Rectal smooth muscle tissue (tissue), 1 donor: ENCODE results near the gene SMYD2.
"Not testable (repeated sequence)": the region's sequence is repeated elsewhere in the genome, so short reads cannot be mapped to it uniquely, and the experiment has no call there.

ENCODE experiments used
- H3K27ac ChIP-seq: one replicate; pipeline ENCODE4 v1.7.0; 2013; ENCODE audit warnings: low read depth, low read length, inconsistent platforms
- H3K27me3 ChIP-seq: one replicate; pipeline ENCODE4 v1.7.0; 2013; ENCODE audit warnings: low read length; ENCODE audit not compliant: control insufficient read depth, insufficient read depth
- H3K36me3 ChIP-seq: one replicate; pipeline ENCODE4 v1.7.0; 2013; ENCODE audit warnings: low read length; ENCODE audit not compliant: control insufficient read depth, insufficient read depth
- H3K4me1 ChIP-seq: one replicate; pipeline ENCODE4 v1.7.0; 2013; ENCODE audit warnings: low read length; ENCODE audit not compliant: control insufficient read depth, insufficient read depth
- H3K4me3 ChIP-seq: one replicate; pipeline ENCODE4 v1.7.0; 2013; ENCODE audit warnings: low read length
- H3K9ac ChIP-seq: one replicate; pipeline ENCODE4 v1.7.0; 2013; ENCODE audit warnings: low read length

Gene SMYD2

GRCh38 chr1:214259353-214259977 lies 21.5 kb upstream of the SMYD2 start:
- H3K27ac ChIP-seq, result no peak overlapping the region
- no peak overlapping the region for H3K9ac ChIP-seq
- no peaks in the 10 kb centered on the region for H3K36me3 ChIP-seq
- no peak overlapping the region for H3K4me3 ChIP-seq
- H3K27me3 ChIP-seq, result peaks cover 3% of the 10 kb centered on the region
- H3K4me1 ChIP-seq, result no peaks in the 10 kb centered on the region

- no peak overlapping the region for H3K9ac ChIP-seq
- H3K27me3 ChIP-seq, result peaks cover 3% of the 10 kb centered on the region
- no peak overlapping the region for H3K27ac ChIP-seq
- no peak overlapping the region for H3K4me3 ChIP-seq
- H3K4me1 ChIP-seq, result no peaks in the 10 kb centered on the region
- H3K36me3 ChIP-seq, result no peaks in the 10 kb centered on the region
Measured at GRCh38 chr1:214260561-214261205, 20.3 kb upstream of the SMYD2 start.

GRCh38 chr1:214261206-214262123 lies 19.5 kb upstream of the SMYD2 start:
- Histone ChIP-seq H3K27ac (no peak overlapping the region), H3K4me3 (no peak overlapping the region), H3K27me3 (peaks cover 3% of the 10 kb centered on the region), H3K36me3 (no peaks in the 10 kb centered on the region), H3K4me1 (no peaks in the 10 kb centered on the region), H3K9ac (no peak overlapping the region)

GRCh38 chr1:214264196-214264595 lies 16.8 kb upstream of the SMYD2 start:
- Histone ChIP-seq H3K36me3 (no peaks in the 10 kb centered on the region), H3K27me3 (peaks cover 3% of the 10 kb centered on the region), H3K9ac (no peak overlapping the region), H3K4me1 (no peaks in the 10 kb centered on the region), H3K4me3 (no peak overlapping the region), H3K27ac (no peak overlapping the region)

- peaks cover 3% of the 10 kb centered on the region for H3K27me3 ChIP-seq
- no peaks in the 10 kb centered on the region for H3K4me1 ChIP-seq
- H3K4me3 ChIP-seq, result no peak overlapping the region
- no peak overlapping the region for H3K27ac ChIP-seq
- no peaks in the 10 kb centered on the region for H3K36me3 ChIP-seq
- H3K9ac ChIP-seq, result no peak overlapping the region
Measured at GRCh38 chr1:214264976-214265375, 16.0 kb upstream of the SMYD2 start.

GRCh38 chr1:214270097-214270650 lies 10.8 kb upstream of the SMYD2 start:
- H3K36me3 ChIP-seq, result no peaks in the 10 kb centered on the region
- H3K27ac ChIP-seq, result no peak overlapping the region
- no peak overlapping the region for H3K4me3 ChIP-seq
- H3K9ac ChIP-seq, result no peak overlapping the region
- no peaks in the 10 kb centered on the region for H3K27me3 ChIP-seq
- H3K4me1 ChIP-seq, result no peaks in the 10 kb centered on the region

GRCh38 chr1:214271174-214271858 lies 9.6 kb upstream of the SMYD2 start:
- H3K4me3 ChIP-seq, result no peak overlapping the region
- H3K9ac ChIP-seq, result no peak overlapping the region
- H3K27me3 ChIP-seq, result no peaks in the 10 kb centered on the region
- H3K36me3 ChIP-seq, result no peaks in the 10 kb centered on the region
- H3K27ac ChIP-seq, result no peak overlapping the region
- no peaks in the 10 kb centered on the region for H3K4me1 ChIP-seq

- Histone ChIP-seq H3K9ac (no peak overlapping the region), H3K27me3 (no peaks in the 10 kb centered on the region), H3K4me1 (no peaks in the 10 kb centered on the region), H3K27ac (no peak overlapping the region), H3K4me3 (no peak overlapping the region), H3K36me3 (no peaks in the 10 kb centered on the region)
Measured at GRCh38 chr1:214271995-214272731, 8.8 kb upstream of the SMYD2 start.

- no peak overlapping the region for H3K27ac ChIP-seq
Measured at GRCh38 chr1:214272964-214273533, 7.9 kb upstream of the SMYD2 start.

GRCh38 chr1:214275700-214276099 lies 5.3 kb upstream of the SMYD2 start:
- H3K4me3 ChIP-seq, H3K9ac ChIP-seq, H3K27me3 ChIP-seq, H3K36me3 ChIP-seq, H3K27ac ChIP-seq, H3K4me1 ChIP-seq: not testable (repeated sequence)

More at GRCh38 chr1:214272964-214273533, 7.9 kb upstream of the SMYD2 start:
- Histone ChIP-seq H3K4me3 (no peak overlapping the region), H3K9ac (no peak overlapping the region), H3K27me3 (no peaks in the 10 kb centered on the region), H3K4me1 (no peaks in the 10 kb centered on the region), H3K36me3 (no peaks in the 10 kb centered on the region)

- no peak overlapping the region for H3K9ac ChIP-seq
- H3K4me3 ChIP-seq, result no peak overlapping the region
- H3K4me1 ChIP-seq, result no peaks in the 10 kb centered on the region
- no peaks in the 10 kb centered on the region for H3K36me3 ChIP-seq
- no peak overlapping the region for H3K27ac ChIP-seq
- no peaks in the 10 kb centered on the region for H3K27me3 ChIP-seq
Measured at GRCh38 chr1:214276786-214277185, 4.2 kb upstream of the SMYD2 start.
